ENCODE results near the gene ZNF611.
"Not testable (repeated sequence)": the region's sequence is repeated elsewhere in the genome, so short reads cannot be mapped to it uniquely, and the experiment has no call there.

ZNF611 gene

GRCh38 chr19:52715902-52716301 lies 18.9 kb downstream of the ZNF611 start:
- not testable (repeated sequence) for DNase-seq

- DNase-seq = not testable (repeated sequence)
Observed at GRCh38 chr19:52715330-52715729, 19.5 kb downstream of the ZNF611 start.

DNA sequence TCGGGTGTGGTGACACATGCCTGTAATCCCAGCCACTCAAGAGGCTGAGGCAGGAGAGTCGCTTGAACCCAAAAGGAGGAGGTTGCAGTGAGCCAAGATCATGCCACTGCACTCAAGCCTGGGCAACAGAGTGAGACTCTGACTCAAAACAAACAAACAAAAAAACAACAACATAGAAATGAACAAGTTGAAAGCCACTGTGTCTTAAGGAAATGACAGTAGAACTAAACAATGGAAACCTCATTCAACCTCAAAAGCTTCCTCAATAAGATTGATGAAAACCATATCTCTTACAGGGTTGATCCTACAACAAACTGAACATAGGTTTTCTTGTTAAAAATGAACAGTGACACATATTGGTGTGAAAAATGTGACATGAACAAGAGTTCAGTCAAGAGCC lies 21.8 kb downstream of the ZNF611 start:
- DNase-seq = not testable (repeated sequence)

DNA sequence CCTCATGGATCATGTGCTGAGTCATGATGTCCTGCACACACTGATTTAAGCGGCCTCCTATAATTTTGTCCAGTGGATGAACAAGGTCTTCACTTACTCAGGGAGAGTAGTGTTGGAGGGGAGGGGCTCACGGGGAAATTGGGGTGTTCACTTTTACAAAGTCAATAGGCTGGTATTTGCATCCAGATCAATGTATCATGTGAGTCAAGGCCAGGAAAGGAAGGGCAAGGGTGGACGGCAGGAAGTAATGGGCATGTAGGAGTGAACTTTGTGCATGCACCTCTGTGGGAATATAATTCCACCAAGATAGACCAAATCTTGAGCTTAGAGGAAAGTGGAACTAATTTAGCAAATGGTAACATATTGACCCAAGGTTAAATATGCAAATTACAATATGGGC lies 23.2 kb downstream of the ZNF611 start:
- DNase-seq = not testable (repeated sequence)

GRCh38 chr19:52710538-52710937 lies 24.3 kb downstream of the ZNF611 start:
- no peak for DNase-seq

- not testable (repeated sequence) for DNase-seq
Observed at GRCh38 chr19:52705615-52706014, 29.2 kb downstream of the ZNF611 start.

- no peak for DNase-seq
Observed at GRCh38 chr19:52703917-52704316, 30.9 kb downstream of the ZNF611 start.

DNA sequence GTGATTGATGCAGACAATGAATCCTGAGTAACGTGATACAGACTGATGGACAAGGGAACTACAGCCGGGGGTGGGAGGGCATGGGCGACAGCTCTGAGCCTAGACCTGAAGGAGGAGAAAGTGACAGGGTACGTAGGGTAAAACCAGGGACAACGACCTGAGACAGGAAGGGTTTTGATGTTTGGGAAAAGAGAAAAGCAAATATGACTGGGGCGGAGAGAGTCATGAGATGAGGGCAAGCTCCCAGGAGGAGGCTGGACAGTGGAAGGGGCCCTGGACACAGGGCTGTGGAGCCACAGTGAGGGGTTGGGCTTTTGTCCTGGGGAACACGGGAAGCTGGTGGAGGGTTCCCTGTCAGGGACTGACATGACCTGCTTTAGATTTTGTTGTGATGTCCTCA lies 34.2 kb downstream of the ZNF611 start:
- no peak for DNase-seq

GRCh38 chr19:52699555-52699954 lies 35.3 kb downstream of the ZNF611 start:
- not testable (repeated sequence) for DNase-seq

GRCh38 chr19:52695996-52696395 lies 38.8 kb downstream of the ZNF611 start:
- no peak for DNase-seq

DNA sequence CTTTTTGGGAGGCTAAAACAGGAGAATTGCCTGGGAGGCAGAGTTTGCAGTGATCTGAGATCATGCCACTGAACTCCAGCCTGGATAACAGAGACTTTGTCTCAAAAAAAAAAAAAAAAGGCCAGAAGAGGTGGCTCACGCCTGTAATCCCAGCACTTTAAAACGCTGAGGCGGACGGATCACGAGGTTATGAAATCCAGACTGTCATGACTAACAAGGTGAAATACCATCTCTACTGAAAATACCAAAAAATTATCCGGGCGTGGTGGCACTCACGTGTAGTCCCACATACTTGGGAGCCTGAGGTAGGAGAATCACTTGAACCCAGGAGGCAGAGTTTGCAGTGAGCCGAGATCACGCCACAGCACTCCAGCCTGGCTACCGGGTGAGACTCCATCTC lies 39.9 kb downstream of the ZNF611 start:
- DNase-seq = no peak

DNA sequence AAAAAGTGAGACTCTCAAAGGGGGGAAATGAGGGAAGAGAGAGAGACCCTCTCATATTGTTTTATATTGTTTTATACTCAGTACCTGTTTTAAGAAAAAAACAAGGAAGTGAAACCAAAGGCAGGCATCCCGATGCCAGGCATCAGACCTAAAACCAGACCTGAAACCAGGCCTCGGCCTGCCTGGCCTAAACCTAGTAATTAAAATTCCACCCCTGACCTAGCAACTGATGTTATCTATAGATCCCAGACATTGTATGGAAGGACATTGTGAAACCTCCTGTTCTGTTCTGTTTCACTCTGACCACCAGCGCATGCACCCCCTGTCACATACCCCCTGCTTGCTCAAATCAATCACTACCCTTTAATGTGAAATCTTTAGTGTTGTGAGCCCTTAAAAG lies 40.6 kb downstream of the ZNF611 start:
- not testable (repeated sequence) for DNase-seq

DNA sequence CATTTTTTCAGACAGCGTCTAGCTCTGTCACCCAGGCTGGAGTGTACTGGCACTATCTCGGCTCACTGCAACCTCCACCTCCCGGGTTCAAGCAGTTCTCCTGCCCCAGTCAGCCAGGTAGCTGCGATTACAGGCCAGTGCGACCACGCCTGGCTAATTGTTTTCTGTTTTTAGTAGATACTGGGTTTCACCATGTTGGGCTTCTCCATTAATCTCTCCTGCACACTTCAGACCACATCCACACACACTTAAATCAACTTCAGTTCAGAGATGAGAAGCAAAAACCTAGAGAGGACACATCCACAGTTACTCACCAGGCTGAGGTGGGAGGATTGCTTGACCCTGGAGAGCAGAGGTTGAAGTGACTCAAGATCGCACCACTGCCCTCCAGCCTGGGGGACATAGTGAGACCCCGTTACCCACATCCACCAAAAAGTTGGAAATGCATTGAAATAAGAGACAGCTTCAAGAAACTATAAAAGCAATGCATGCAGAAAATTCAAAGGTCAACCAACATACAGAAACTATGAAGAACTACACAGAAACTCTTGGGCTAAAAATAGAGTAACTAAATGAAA lies 42.3 kb downstream of the ZNF611 start:
- no peak for DNase-seq

GRCh38 chr19:52691737-52692136 lies 43.1 kb downstream of the ZNF611 start:
- DNase-seq = no peak

DNA sequence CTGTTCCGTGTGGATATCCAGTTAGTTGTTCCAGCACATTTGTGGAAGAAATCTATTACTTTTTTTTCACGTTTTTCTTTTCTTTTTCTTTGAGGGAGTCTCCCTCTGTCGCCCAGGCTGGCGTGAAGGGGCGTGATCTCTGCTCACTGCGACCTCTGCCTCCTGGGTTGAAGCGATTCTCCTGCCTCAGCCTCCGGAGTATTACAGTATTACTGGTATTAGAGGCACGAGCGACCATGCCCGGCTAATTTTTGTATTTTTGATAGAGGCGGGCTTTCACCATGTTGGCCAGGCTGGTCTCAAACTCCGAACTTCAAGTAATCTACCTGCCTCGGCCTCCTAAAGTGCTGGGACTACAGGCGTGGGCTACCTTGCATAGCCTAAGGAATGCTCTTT lies 43.6 kb downstream of the ZNF611 start:
- no peak for DNase-seq

GRCh38 chr19:52690369-52691214 lies 44.3 kb downstream of the ZNF611 start:
- DNase-seq = peak; percentile 52

- DNase-seq = no peak
Observed at GRCh38 chr19:52689843-52690368, 44.9 kb downstream of the ZNF611 start.

DNA sequence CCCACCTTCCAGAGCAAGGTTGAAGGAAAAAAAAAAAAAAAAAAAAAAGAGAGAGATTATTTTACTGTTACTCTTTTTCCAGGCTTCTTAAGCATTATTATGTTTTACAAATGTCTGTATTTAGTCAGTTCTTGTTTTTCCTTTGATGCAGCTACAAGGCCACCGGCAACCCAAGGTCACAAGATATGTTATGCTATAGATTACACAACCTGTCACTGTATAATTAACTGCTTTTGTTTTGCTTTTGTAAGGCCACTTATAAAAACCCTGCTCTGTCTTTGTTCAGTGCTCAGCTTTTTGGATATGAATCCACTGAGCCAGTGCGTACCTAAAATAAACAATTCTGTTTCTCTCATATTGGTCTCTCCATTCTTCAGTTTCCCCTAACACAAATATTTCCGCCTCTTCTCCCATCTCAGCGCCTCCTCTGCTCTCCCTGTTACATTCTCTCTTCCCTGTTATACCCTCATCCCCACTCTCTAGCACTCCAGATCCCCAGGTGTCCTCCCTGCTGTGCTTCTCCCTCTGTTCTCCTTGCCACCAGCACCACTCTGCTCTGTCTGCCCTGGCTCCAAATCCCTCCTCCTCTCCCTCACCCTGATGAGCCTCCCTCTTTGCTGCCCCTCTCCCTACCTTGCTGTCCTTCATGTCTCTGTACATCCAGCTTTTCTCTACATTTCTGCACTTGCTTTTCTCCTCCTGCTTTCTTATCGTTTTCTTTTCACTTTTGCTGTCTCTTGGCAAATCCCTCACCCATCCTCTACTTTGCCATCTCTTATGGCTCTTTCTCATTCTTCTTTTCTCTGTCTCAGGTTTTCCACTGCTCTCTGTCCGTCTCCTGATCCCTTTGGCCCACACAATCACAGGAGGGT lies 45.7 kb downstream of the ZNF611 start:
- not testable (repeated sequence) for DNase-seq

DNA sequence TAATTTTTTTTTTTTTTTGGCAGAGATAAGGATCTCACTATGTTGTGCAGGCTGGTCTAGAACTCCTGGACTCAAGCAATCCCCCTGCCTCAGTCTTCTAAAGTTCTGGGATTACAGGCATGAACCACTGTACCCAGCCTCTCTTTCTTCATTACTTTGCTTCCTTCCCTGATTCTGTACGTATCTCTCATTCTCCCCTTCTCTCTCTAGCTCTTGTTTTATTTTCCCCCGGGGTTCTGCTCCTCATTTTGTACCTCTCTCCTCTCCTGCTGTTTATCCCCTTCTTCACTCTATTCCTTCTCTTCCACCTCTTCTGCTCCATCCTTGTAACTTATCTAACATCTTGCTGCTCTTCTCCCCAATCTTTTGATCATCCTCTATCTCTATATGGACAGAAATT lies 46.5 kb downstream of the ZNF611 start:
- no peak for DNase-seq

DNA sequence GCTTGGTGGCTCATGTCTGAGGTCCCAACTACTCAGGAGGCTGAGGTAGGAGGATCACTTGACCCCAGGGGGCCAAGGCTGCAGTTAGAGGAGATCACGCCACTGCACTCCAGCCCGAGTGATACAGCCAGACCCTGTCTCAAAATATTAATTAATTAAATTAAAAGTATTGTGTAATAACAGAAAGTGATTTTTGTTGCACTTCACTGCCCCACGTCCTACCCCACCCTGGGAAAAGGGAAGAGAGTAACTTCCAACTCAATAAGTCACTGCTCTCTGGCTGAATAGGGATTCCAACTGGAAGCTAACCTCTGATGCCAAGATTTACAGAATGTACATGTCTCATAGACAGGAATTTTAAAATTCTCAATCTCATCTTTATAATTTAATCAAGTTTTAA lies 47.2 kb downstream of the ZNF611 start:
- no peak for DNase-seq

DNA sequence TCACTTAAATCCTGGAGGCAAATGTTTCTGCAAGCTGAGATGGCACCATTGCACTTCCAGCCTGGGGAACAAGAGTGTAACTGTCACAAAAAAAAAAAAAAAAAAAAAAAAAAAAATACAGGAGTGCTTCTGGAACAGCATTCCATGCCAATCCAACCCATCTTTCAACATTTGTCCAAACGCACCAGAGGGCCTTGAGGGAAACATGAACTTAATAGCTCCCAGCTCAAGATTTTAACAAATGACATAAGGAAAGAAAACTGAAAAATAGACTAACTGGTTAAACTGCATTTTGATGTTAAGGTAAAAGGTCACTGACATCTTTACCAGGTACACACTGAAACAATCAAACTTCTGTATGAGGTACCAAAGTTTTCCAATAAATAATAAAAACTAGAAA lies 49.0 kb downstream of the ZNF611 start:
- no peak for DNase-seq

DNA sequence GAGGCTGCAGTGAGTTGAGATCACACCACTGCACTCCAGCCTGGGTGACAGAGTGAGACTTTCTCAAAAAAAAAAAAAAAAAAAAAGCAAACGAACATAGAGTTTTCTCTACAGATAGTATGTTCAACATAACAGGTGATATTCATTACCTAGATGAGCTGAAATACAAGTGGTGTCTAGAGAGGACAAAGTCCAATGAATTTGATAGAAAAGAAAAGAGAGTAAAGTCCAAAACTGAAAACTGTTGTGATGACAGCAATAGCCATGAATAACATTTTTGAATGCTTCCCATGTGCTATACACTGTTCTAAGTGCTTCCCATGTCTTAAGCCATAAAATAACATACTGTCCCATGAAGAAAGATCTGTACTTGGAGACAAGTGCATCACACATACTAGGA lies 53.6 kb downstream of the ZNF611 start:
- DNase-seq = not testable (repeated sequence)

- DNase-seq = no peak
Observed at GRCh38 chr19:52679598-52679997, 55.2 kb downstream of the ZNF611 start.
